Stimulated activated effector memory CD8-positive, alpha-beta T cell treated with anti-CD3 and anti-CD28 coated beads, Interleukin-12 subunit alpha, Interleukin-12 subunit beta, amount 100 ng/mL, for 72 hours (primary cell): ENCODE data around the gene USP15.

Experiments used
- ATAC-seq: fragments of 150-1000 bp; cut with Tn5 transposase; 2 replicates; pipeline ENCODE4 v1.10.0; 2021
- DNase-seq, 2 donors: peaks; one replicate each; pipeline ENCODE4 v3.0.0; 2021 to 2022; ENCODE audit warnings: low spot score in 2 of 2
- H3K27ac Mint-ChIP-seq: one replicate; pipeline ENCODE4 v1.8.0; 2022; ENCODE audit warnings: mild to moderate bottlenecking, mixed read lengths
- H3K36me3 Mint-ChIP-seq: one replicate; pipeline ENCODE4 v1.8.0; 2022; ENCODE audit warnings: mild to moderate bottlenecking, mixed read lengths
- H3K4me1 Mint-ChIP-seq: one replicate; pipeline ENCODE4 v1.8.0; 2022; ENCODE audit warnings: mixed read lengths
- H3K4me3 Mint-ChIP-seq: one replicate; pipeline ENCODE4 v1.8.0; 2022; ENCODE audit warnings: mild to moderate bottlenecking, mixed read lengths
- H3K9me3 Mint-ChIP-seq: one replicate; pipeline ENCODE4 v1.8.0; 2022; ENCODE audit warnings: mixed read lengths

USP15 gene

GRCh38 chr12:62379026-62379722 lies 119.0 kb downstream of the USP15 start:
- Mint-ChIP-seq H3K4me1 (peaks cover 18% of the 10 kb centered on the region), H3K9me3 (no peaks in the 10 kb centered on the region), H3K4me3 (no peak overlapping the region), H3K27ac (no peak overlapping the region), H3K36me3 (peaks cover 28% of the 10 kb centered on the region)
- DNase-seq (no peak), ATAC-seq (peak; percentile 56)

DNA sequence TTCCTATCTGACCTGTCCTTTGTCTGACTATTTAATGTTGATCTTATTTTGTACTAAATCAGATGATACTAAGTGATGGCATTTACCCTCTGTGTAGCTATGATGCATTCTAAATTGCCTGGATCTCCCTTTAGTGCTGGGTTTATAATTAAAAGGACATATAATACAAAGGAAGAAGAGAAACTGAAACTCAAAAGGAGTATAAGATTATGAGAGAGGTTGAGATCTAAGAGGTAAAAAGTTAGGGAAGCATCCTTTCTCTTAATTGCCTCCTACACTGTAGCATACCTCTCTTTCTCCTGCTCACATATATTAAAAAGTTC lies 119.5 kb downstream of the USP15 start:
- DNase-seq (no peak), ATAC-seq (no peak)
- Mint-ChIP-seq H3K9me3 (no peaks in the 10 kb centered on the region), H3K36me3 (peaks cover 24% of the 10 kb centered on the region), H3K27ac (no peak overlapping the region), H3K4me1 (peaks cover 18% of the 10 kb centered on the region), H3K4me3 (no peak overlapping the region)

GRCh38 chr12:62382526-62382925 lies 122.3 kb downstream of the USP15 start:
- Mint-ChIP-seq H3K9me3 (no peaks in the 10 kb centered on the region), H3K4me1 (peaks cover 11% of the 10 kb centered on the region), H3K4me3 (no peak overlapping the region), H3K36me3 (peaks cover 22% of the 10 kb centered on the region), H3K27ac (no peak overlapping the region)
- DNase-seq (no peak), ATAC-seq (no peak)

GRCh38 chr12:62396750-62397149 lies 136.5 kb downstream of the USP15 start:
- Mint-ChIP-seq H3K36me3 (no peaks in the 10 kb centered on the region), H3K4me3 (no peak overlapping the region), H3K4me1 (no peaks in the 10 kb centered on the region), H3K27ac (no peak overlapping the region), H3K9me3 (no peaks in the 10 kb centered on the region)
- no peak for ATAC-seq
- DNase-seq, result no peak

DNA sequence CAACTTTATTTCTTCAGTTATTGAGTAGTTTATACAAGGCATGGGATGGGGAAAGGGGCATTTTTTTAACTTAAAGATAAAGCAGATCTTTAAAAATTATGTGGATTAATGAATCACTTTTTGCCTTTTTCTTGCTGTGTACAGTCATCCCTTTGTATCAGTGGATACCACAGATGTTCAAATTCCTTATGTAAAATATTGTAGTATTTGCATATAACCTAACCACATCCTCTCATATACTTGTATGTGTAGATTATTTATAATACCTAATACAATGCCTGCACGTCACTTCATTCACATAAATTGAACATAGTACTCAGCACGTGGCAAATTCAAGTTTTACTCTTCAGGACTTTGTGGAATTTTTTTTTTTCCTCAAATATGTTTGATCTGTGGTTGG lies 139.9 kb downstream of the USP15 start:
- H3K4me1 Mint-ChIP-seq, result peaks cover 15% of the 10 kb centered on the region
- H3K9me3 Mint-ChIP-seq, result no peaks in the 10 kb centered on the region
- DNase-seq (no peak), ATAC-seq (no peak)
- no peak overlapping the region for H3K27ac Mint-ChIP-seq
- H3K4me3 Mint-ChIP-seq, result no peak overlapping the region
- H3K36me3 Mint-ChIP-seq, result no peaks in the 10 kb centered on the region

- DNase-seq (no peak), ATAC-seq (no peak)
- Mint-ChIP-seq H3K36me3 (no peaks in the 10 kb centered on the region), H3K27ac (peak overlapping the region; percentile 57), H3K9me3 (no peaks in the 10 kb centered on the region), H3K4me3 (no peak overlapping the region), H3K4me1 (peaks cover 15% of the 10 kb centered on the region)
These were observed 141.4 kb downstream of the USP15 start for GRCh38 chr12:62401631-62402030.

DNA sequence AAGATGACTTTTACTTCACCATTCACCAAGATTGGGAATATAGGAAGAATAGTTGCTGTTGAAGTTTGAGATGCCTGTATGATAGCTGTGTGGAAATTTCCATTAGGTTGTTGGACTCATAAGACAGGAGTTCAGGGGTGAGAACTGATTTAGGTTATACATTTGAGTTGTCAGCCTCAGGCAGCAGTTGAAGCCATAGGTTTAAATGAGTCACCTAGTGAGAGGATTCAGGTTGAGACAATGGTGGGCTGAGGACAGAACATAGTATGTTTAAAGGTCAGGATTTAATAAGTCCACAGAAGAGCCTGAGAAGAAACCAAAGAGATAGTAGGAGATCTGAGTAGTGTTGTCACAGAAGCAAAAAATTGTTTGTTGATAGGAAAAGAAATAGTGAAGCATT lies 142.8 kb downstream of the USP15 start:
- DNase-seq, result no peak
- Mint-ChIP-seq H3K36me3 (no peaks in the 10 kb centered on the region), H3K9me3 (no peaks in the 10 kb centered on the region), H3K27ac (peak overlapping the region; percentile 57), H3K4me1 (peaks cover 15% of the 10 kb centered on the region), H3K4me3 (no peak overlapping the region)
- ATAC-seq, result peak; percentile 84

DNA sequence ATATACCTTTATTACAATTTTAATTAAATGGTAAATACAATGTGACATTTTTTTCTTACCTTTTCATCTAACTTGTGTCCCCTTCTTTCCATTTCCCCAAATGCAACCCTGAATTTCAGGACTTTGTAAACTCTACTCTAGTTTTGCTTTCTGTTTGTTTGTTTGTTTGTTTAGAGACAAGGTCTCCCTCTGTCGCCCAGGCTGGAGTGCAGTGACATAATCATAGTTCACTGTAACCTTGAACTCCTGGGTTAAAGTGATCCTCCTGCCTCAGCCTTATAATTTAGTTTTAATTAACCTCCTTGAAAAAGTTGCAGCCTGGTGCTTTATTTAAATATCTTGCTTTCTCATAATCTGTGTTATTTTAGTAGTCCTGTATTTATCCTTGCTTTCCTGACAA lies 147.4 kb downstream of the USP15 start:
- Mint-ChIP-seq H3K9me3 (no peaks in the 10 kb centered on the region), H3K4me3 (no peak overlapping the region), H3K4me1 (peaks cover 10% of the 10 kb centered on the region), H3K36me3 (peaks cover 10% of the 10 kb centered on the region), H3K27ac (peak overlapping the region; percentile 15)
- ATAC-seq, result no peak
- no peak for DNase-seq

DNA sequence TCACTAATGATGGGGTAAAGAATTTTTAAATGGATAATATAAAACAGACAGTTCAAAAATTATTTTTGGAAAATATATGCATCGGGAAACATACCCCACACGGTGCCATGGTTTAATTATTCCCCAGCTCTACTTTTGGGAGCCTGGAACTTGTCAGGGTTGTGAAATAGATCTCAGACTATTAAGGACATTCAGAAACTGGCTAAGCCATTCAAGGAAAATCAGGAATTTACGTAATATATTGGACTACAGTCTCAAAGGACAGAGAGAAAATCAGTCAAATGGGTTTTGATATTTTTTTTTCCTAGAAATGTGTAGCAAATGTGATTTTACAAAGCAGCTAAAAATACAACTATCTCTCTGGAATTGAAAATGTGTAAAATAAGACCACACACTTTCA lies 148.9 kb downstream of the USP15 start:
- no peak overlapping the region for H3K4me3 Mint-ChIP-seq
- no peaks in the 10 kb centered on the region for H3K9me3 Mint-ChIP-seq
- DNase-seq (no peak), ATAC-seq (no peak)
- H3K36me3 Mint-ChIP-seq, result peaks cover 10% of the 10 kb centered on the region
- no peaks in the 10 kb centered on the region for H3K4me1 Mint-ChIP-seq
- no peak overlapping the region for H3K27ac Mint-ChIP-seq

GRCh38 chr12:62414180-62414579 lies 154.0 kb downstream of the USP15 start:
- H3K4me1 Mint-ChIP-seq, result peaks cover 2% of the 10 kb centered on the region
- peaks cover under 1% of the 10 kb centered on the region for H3K9me3 Mint-ChIP-seq
- no peak overlapping the region for H3K27ac Mint-ChIP-seq
- DNase-seq, result no peak
- ATAC-seq, result no peak
- H3K4me3 Mint-ChIP-seq, result no peak overlapping the region
- H3K36me3 Mint-ChIP-seq, result peaks cover 10% of the 10 kb centered on the region

DNA sequence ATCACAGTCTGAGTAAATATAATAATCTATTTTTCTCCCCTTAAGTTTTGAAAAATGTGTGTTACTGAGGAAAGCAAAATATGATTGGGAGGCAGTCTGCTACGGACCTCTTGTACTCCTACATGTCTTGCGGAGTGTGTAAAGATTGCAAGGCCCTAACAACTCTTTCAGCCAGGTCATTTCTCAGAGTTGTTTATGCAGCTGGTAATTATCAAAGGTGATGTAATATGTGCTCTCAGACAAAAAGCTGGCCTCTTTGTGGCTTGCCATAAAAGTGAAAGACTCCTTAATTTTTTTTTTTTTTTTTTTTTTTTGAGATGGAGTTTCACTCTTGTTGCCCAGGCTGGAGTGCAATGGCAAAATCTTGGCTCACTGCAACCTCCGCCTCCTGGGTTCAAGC lies 165.9 kb downstream of the USP15 start:
- H3K4me3 Mint-ChIP-seq, result no peak overlapping the region
- no peaks in the 10 kb centered on the region for H3K36me3 Mint-ChIP-seq
- H3K27ac Mint-ChIP-seq, result no peak overlapping the region
- DNase-seq (no peak), ATAC-seq (no peak)
- no peaks in the 10 kb centered on the region for H3K4me1 Mint-ChIP-seq
- H3K9me3 Mint-ChIP-seq, result peaks cover 22% of the 10 kb centered on the region

DNA sequence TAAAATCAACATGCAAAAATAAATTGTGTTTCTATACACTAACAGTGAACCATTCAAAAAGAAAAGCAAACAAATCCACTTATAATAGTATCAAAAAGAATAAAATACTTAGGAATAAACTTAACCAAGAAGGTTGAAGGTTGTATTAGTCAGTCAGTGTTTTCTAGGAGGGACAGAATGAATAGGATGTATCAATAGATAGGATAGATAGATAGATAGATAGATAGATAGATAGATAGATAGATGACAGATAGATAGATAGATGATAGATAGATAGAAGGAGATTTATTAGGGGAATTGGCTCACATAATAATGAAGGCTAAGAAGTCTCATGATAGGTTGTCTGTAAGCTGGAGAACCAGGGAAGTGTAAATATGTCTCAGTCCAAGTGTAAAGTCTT lies 169.3 kb downstream of the USP15 start:
- Mint-ChIP-seq H3K27ac (no peak overlapping the region), H3K9me3 (peaks cover 12% of the 10 kb centered on the region), H3K4me3 (no peak overlapping the region), H3K36me3 (no peaks in the 10 kb centered on the region), H3K4me1 (peaks cover 3% of the 10 kb centered on the region)
- DNase-seq (no peak), ATAC-seq (no peak)

DNA sequence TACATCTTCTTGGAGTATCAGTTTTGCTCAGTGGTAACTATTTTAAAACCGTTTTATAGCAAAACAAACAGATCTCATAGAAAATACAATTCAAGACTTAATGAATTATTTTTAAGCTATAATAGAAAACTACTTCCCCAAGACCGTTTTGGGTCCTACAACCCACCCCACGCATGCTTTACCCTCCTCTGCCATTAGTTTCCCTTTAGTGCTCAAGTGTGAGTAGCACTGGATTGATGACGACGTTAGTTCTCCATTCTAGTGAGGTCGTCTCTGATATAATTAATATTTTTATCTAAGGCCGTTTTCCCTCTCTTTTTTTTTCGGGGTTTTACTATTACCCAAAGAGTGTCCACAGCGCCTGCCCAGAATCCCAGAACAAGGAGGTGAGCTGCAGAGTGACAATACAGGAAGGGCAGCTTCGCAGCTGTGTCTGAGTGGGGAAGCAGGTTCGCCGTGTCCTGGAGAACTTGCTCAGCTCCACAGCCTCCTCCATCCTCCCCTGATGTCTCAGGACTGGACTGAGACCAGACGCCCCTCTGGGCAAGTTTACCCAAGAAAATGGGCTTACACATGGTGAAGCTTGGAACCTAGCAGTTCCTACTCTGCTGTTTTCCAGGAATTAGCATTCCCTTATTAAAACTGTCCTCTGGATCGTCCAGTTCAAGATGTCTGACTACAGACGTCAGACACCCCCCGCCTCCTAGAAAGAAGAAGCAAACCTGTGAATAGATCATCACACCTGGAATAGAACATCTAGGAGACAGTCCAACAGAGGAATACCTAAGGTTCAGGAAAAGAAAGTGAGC lies 174.5 kb downstream of the USP15 start:
- H3K27ac Mint-ChIP-seq, result peak overlapping the region; percentile 51
- H3K4me1 Mint-ChIP-seq, result peaks cover 22% of the 10 kb centered on the region
- H3K36me3 Mint-ChIP-seq, result no peaks in the 10 kb centered on the region
- peak overlapping the region; percentile 78 for H3K4me3 Mint-ChIP-seq
- H3K9me3 Mint-ChIP-seq, result no peaks in the 10 kb centered on the region
- ATAC-seq (peak; percentile 44), DNase-seq (no peak)

- H3K27ac Mint-ChIP-seq, result peak overlapping the region; percentile 51
- peak; percentile 84 for ATAC-seq
- H3K4me3 Mint-ChIP-seq, result peak overlapping the region; percentile 78
- peak; percentile 9 to 53 for DNase-seq
- no peaks in the 10 kb centered on the region for H3K36me3 Mint-ChIP-seq
- H3K9me3 Mint-ChIP-seq, result no peaks in the 10 kb centered on the region
- peaks cover 22% of the 10 kb centered on the region for H3K4me1 Mint-ChIP-seq
These were observed 175.3 kb downstream of the USP15 start for GRCh38 chr12:62435303-62436163.

DNA sequence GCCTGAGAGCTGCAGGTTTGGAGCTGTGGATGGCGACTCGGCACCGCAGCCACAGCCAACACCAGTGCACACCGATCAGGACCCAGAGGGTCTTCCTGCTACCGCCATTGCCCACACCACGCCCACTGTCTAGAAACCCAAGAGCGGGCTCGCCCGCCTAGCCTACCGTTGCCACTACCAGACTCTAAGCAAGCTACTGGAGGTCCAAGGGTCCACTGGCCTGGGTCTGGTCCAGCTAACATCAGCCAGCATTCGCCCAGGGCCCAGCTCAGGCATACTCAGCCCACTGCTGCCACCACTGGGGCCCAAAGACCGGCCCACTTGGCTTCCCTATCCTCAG lies 175.9 kb downstream of the USP15 start:
- peaks cover 22% of the 10 kb centered on the region for H3K4me1 Mint-ChIP-seq
- H3K9me3 Mint-ChIP-seq, result no peaks in the 10 kb centered on the region
- no peak for ATAC-seq
- no peaks in the 10 kb centered on the region for H3K36me3 Mint-ChIP-seq
- DNase-seq, result no peak
- H3K27ac Mint-ChIP-seq, result no peak overlapping the region
- peak overlapping the region; percentile 78 for H3K4me3 Mint-ChIP-seq
